Left lung (tissue), 10 donors: ENCODE data around the gene NDUFS1. TPM values are rescaled to one million over a fixed set of nuclear protein-coding genes. Genes with fewer than 3 reads are reported as not detected.

Experiments used
- ATAC-seq: fragments of 200-7000 bp; cut with Tn5 transposase; one replicate; pipeline ENCODE4 v1.9.1; 2020; ENCODE audit warnings: moderate library complexity
- DNase-seq, 4 donors: peaks; one replicate each; pipeline ENCODE4 v3.0.0-alpha.2; 2013 to 2020
- H3K27ac ChIP-seq, 2 donors: fragments of 200-600 bp; sonication (generic) in 1 of 2; one replicate each; pipeline versions ENCODE4 v1.5.0 to v1.8.0; 2020 to 2021
- H3K27me3 ChIP-seq, 2 donors: fragments of 200-600 bp; sonication (generic) in 1 of 2; one replicate each; pipeline versions ENCODE4 v1.5.0 to v1.8.0; 2020 to 2021
- H3K36me3 ChIP-seq, 2 donors: fragments of 200-600 bp; sonication (generic) in 1 of 2; one replicate each; pipeline versions ENCODE4 v1.5.0 to v1.8.0; 2020 to 2021
- H3K4me1 ChIP-seq, 2 donors: fragments of 200-600 bp; one replicate each; pipeline ENCODE4 v1.8.0; 2021
- H3K4me3 ChIP-seq, 2 donors: fragments of 200-600 bp; sonication (generic) in 1 of 2; one replicate each; pipeline versions ENCODE4 v1.5.0 to v1.8.0; 2020 to 2021; ENCODE audit warnings: mild to moderate bottlenecking in 1 of 2
- H3K9me3 ChIP-seq, 2 donors: fragments of 200-600 bp; sonication (generic) in 1 of 2; one replicate each; pipeline versions ENCODE4 v1.5.0 to v1.8.0; 2020 to 2021
- CTCF ChIP-seq, 2 donors: fragments of 200-600 bp; sonication (generic) in 1 of 2; IDR thresholded peaks; one replicate each; pipeline versions ENCODE4 v1.5.0 to v1.8.0; 2021; ENCODE audit warnings: antibody characterized with exemption in 2 of 2
- intact Hi-C, 2 donors: fragments of 100-400 bp; cut with DNase I; formaldehyde crosslinking; loops; one replicate each; pipeline versions ENCODE4 v1.11.2 to v1.14.2; 2022
- polyA plus RNA-seq, 6 donors: library from polyadenylated mRNA; unstranded; fragments of 120-200 nt; gene quantifications; one replicate each; pipeline ENCODE4 v1.2.1, GENCODE V29; 2013; ENCODE audit not compliant: insufficient read length in 6 of 6
- total RNA-seq, 2 donors: library from RNA; stranded (reverse); fragmentation: NEBNext Ultra II Directional; extraction: Animal tissue kit (Norgen Biotek cat#: 25700); gene quantifications; one replicate each; pipeline ENCODE4 v1.2.1, GENCODE V29; 2021
- donor health status: DM: no; HTN: yes; CAD: no.
- donor health status: DM: no; HTN: no; CAD: no.

Gene NDUFS1
- total and polyA plus RNA-seq, 8 donors, result 48.5 to 79.8 (median 57.9) TPM

GRCh38 chr2:206203331-206203730, 44.1 kb upstream of the NDUFS1 start:
- no peaks in the 10 kb centered on the region for H3K9me3 ChIP-seq
- H3K27me3 ChIP-seq, result peaks cover 0 to 24% of the 10 kb centered on the region in 2 donors
- H3K4me3 ChIP-seq, result no peak overlapping the region
- DNase-seq (no peak), ATAC-seq (no peak)
- H3K36me3 ChIP-seq, result no peaks in the 10 kb centered on the region
- H3K27ac ChIP-seq, result no peak overlapping the region
- intact Hi-C loops, result no loop called here
- no peaks in the 10 kb centered on the region for H3K4me1 ChIP-seq
- no peak for TF ChIP-seq CTCF (IDR thresholded peaks at IDR 0.05)

GRCh38 chr2:206202446-206202845, 43.2 kb upstream of the NDUFS1 start:
- Histone ChIP-seq H3K27me3 (peaks cover 0 to 30% of the 10 kb centered on the region in 2 donors), H3K9me3 (no peaks in the 10 kb centered on the region), H3K4me1 (no peaks in the 10 kb centered on the region), H3K27ac (no peak overlapping the region), H3K4me3 (no peak overlapping the region), H3K36me3 (no peaks in the 10 kb centered on the region)
- intact Hi-C loops, result no loop called here
- TF ChIP-seq CTCF (IDR thresholded peaks at IDR 0.05), result no peak
- ATAC-seq (no peak), DNase-seq (peak in 1 of 4 donors; percentile 67)

- Histone ChIP-seq H3K9me3 (no peaks in the 10 kb centered on the region), H3K36me3 (no peaks in the 10 kb centered on the region), H3K4me1 (no peaks in the 10 kb centered on the region), H3K4me3 (no peak overlapping the region), H3K27ac (no peak overlapping the region), H3K27me3 (peaks cover 0 to 34% of the 10 kb centered on the region in 2 donors)
- ATAC-seq (no peak), DNase-seq (no peak)
- intact Hi-C loops, result no loop called here
- TF ChIP-seq CTCF (IDR thresholded peaks at IDR 0.05), result no peak
Measured at GRCh38 chr2:206201075-206201848, 42.0 kb upstream of the NDUFS1 start.

GRCh38 chr2:206198677-206199076, 39.4 kb upstream of the NDUFS1 start:
- no peak overlapping the region for H3K4me3 ChIP-seq
- no peaks in the 10 kb centered on the region for H3K4me1 ChIP-seq
- DNase-seq (no peak), ATAC-seq (no peak)
- no peaks in the 10 kb centered on the region for H3K36me3 ChIP-seq
- no peak for TF ChIP-seq CTCF (IDR thresholded peaks at IDR 0.05)
- intact Hi-C loops, result no loop called here
- H3K27ac ChIP-seq, result no peak overlapping the region
- no peaks in the 10 kb centered on the region for H3K9me3 ChIP-seq
- peaks cover 0 to 39% of the 10 kb centered on the region in 2 donors for H3K27me3 ChIP-seq

- Histone ChIP-seq H3K9me3 (no peaks in the 10 kb centered on the region), H3K36me3 (no peaks in the 10 kb centered on the region), H3K27ac (no peak overlapping the region), H3K27me3 (peaks cover 0 to 16% of the 10 kb centered on the region in 2 donors), H3K4me1 (no peaks in the 10 kb centered on the region), H3K4me3 (no peak overlapping the region)
- TF ChIP-seq CTCF (IDR thresholded peaks at IDR 0.05), result no peak
- ATAC-seq (no peak), DNase-seq (no peak)
- intact Hi-C loops, result no loop called here
Measured at GRCh38 chr2:206193671-206194357, 34.6 kb upstream of the NDUFS1 start.
